ENCODE data around the gene CDADC1.
A peak's percentile ranks its signal among the peaks of the same experiment; 100 is the strongest.

DNA sequence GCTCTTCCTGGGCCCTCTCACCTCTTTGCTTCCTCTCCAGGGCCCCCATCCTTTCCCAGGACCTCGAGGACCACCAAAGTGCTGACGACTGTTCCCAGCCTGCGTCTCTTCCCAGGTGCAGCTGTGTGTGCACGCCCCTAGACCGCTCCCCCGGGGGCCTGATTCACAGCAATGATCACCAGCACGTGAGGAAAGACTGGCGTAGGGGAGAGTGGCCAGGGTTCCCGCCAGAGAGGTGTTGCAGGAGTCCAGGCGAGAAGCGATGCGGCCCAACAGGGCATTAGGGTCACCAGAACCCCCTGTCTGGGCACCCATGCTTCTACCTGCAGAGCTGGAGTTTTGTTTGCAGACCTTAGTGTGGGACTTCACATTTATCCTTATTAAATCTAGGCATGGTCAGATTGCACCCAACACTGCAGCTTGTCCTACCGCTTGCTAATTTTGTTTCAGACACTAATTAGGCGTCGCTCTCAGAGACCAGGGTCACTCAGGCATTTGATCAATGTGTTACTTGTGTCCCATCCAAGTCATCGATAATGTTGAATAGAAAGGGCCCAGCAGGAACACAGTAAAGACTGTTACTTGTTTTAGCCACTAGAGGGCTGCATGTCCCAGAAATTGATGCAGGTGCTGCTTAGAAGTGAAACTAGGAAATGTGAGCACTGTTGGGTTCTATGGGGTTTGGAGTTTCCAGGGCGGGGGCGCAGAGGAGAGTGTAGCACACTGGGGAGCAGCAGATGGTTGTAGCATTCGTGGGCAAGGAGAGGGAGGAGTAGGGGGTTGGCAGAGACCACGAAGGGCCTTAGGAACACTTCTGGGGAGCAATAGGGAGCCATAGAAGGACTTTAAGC lies 53.2 kb downstream of the CDADC1 start:
- TF ChIP-seq POLR2A (IDR thresholded peaks at IDR 0.05) (no peak), EP300 (IDR thresholded peaks at IDR 0.05) (no peak), POLR2AphosphoS5 (IDR thresholded peaks at IDR 0.05) (peak in 3 of 4 donors; percentile 35 to 47 (median 39))
- TF ChIP-seq, protein P1, sequence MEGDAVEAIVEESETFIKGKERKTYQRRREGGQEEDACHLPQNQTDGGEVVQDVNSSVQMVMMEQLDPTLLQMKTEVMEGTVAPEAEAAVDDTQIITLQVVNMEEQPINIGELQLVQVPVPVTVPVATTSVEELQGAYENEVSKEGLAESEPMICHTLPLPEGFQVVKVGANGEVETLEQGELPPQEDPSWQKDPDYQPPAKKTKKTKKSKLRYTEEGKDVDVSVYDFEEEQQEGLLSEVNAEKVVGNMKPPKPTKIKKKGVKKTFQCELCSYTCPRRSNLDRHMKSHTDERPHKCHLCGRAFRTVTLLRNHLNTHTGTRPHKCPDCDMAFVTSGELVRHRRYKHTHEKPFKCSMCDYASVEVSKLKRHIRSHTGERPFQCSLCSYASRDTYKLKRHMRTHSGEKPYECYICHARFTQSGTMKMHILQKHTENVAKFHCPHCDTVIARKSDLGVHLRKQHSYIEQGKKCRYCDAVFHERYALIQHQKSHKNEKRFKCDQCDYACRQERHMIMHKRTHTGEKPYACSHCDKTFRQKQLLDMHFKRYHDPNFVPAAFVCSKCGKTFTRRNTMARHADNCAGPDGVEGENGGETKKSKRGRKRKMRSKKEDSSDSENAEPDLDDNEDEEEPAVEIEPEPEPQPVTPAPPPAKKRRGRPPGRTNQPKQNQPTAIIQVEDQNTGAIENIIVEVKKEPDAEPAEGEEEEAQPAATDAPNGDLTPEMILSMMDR (IDR thresholded peaks at IDR 0.05) = peak; percentile 82 to 95 (median 90)

Measured in sigmoid colon (tissue), 4 donors.